Caco-2 (cell line): ENCODE data around the gene PTCH1. TPM values are rescaled to one million over a fixed set of nuclear protein-coding genes. Genes with fewer than 3 reads are reported as not detected.

Experiments
- BruUV-seq: library from RNA; stranded (reverse); fragments of 400-500 nt; replicated peaks from 2 replicates; lab custom pipeline; 2021; lab: Mats Ljungman, UMichigan
- CTCF ChIA-PET: fragments of 300-600 bp; sonication (Branson Sonifier 250); formaldehyde crosslinking; loops from one replicate; lab custom pipeline; 2022; ENCODE audit warnings: antibody characterized with exemption; lab: Charles Lee
- POLR2A ChIA-PET: fragments of 300-600 bp; sonication (Branson Sonifier 250); formaldehyde crosslinking; loops from one replicate; lab custom pipeline; 2022; ENCODE audit warnings: antibody characterized with exemption; lab: Charles Lee
- DNase-seq, 2 experiments: peaks; one replicate each; pipeline versions ENCODE4 v3.0.0 to v3.0.0-alpha.2; 2020 to 2022
- H3K27me3 ChIP-seq: replicated peaks from 2 replicates; pipeline ENCODE4 v1.6.0; 2011; ENCODE audit warnings: low read length; ENCODE audit not compliant: control insufficient read depth, insufficient read depth
- H3K36me3 ChIP-seq: 2 replicates; pipeline ENCODE4 v1.5.1; 2011; ENCODE audit warnings: low read length; ENCODE audit not compliant: control insufficient read depth, insufficient read depth
- H3K4me1 ChIP-seq: fragments of 250-450 bp; sonication (Bioruptor Pico); 2 replicates; pipeline ENCODE4 v1.5.1; 2020; ENCODE audit warnings: mild to moderate bottlenecking
- H3K4me3 ChIP-seq: 2 replicates; pipeline ENCODE4 v1.5.1; 2011; ENCODE audit warnings: low read depth, mild to moderate bottlenecking, control low read depth, low read length
- H3K9me3 ChIP-seq: fragments of 250-450 bp; sonication (Bioruptor Pico); 2 replicates; pipeline ENCODE4 v1.5.1; 2020; ENCODE audit warnings: mild to moderate bottlenecking, moderate library complexity
- H3K27ac Mint-ChIP-seq: one replicate; pipeline ENCODE4 v1.8.0; 2022; ENCODE audit warnings: mixed read lengths; ENCODE audit not compliant: unreplicated experiment
- H3K27me3 Mint-ChIP-seq: one replicate; pipeline ENCODE4 v1.8.0; 2022; ENCODE audit warnings: mixed read lengths; ENCODE audit not compliant: insufficient read depth, unreplicated experiment
- H3K36me3 Mint-ChIP-seq: one replicate; pipeline ENCODE4 v1.8.0; 2022; ENCODE audit warnings: mild to moderate bottlenecking, mixed read lengths; ENCODE audit not compliant: insufficient read depth, unreplicated experiment
- H3K4me1 Mint-ChIP-seq: one replicate; pipeline ENCODE4 v1.8.0; 2022; ENCODE audit warnings: low read depth, mixed read lengths; ENCODE audit not compliant: unreplicated experiment
- H3K4me3 Mint-ChIP-seq: one replicate; pipeline ENCODE4 v1.8.0; 2022; ENCODE audit warnings: mild to moderate bottlenecking, moderate library complexity, mixed read lengths; ENCODE audit not compliant: unreplicated experiment
- H3K9me3 Mint-ChIP-seq: one replicate; pipeline ENCODE4 v1.8.0; 2022; ENCODE audit warnings: mixed read lengths; ENCODE audit not compliant: unreplicated experiment
- CTCF ChIP-seq, 2 experiments: fragments of 200-600 bp in 1 of 2; IDR thresholded peaks; 1 replicate in 1 of 2; 2 replicates in 1 of 2; pipeline versions ENCODE4 v1.5.1 to v1.8.0; 2011 to 2022; ENCODE audit warnings: antibody characterized with exemption in 1 of 2, control low read depth in 1 of 2, inconsistent platforms in 1 of 2, low read depth in 1 of 2, low read length in 1 of 2, mild to moderate bottlenecking in 1 of 2, moderate library complexity in 1 of 2; ENCODE audit not compliant: insufficient read depth in 1 of 2, severe bottlenecking in 1 of 2, unreplicated experiment in 1 of 2
- intact Hi-C: fragments of 100-400 bp; cut with micrococcal nuclease; formaldehyde crosslinking; loops from one replicate; pipeline ENCODE4 v1.10.0; 2022; ENCODE audit not compliant: unreplicated experiment
- total RNA-seq: library from RNA; stranded (reverse); gene quantifications from 2 replicates; pipeline ENCODE4 v1.2.3, GENCODE V29; 2022

PTCH1 gene
- total RNA-seq, 1 experiment from 2014 or later = 25.9 TPM

GRCh38 chr9:95557142-95557541, 40.4 kb upstream of the PTCH1 start:
- DNase-seq = no peak
- CTCF ChIA-PET = no interaction called here
- Histone ChIP-seq H3K4me1 (no peaks in the 10 kb centered on the region), H3K36me3 (no peaks in the 10 kb centered on the region), H3K9me3 (no peaks in the 10 kb centered on the region), H3K4me3 (no peak overlapping the region), H3K27me3 (no peaks in the 10 kb centered on the region)
- POLR2A ChIA-PET = no interaction called here
- Mint-ChIP-seq H3K36me3 (no peaks in the 10 kb centered on the region), H3K4me3 (no peak overlapping the region), H3K9me3 (no peaks in the 10 kb centered on the region), H3K27ac (no peak overlapping the region), H3K4me1 (no peaks in the 10 kb centered on the region), H3K27me3 (peaks cover 8% of the 10 kb centered on the region)
- intact Hi-C loops = no loop called here
- BruUV-seq = no TSS peak
- no peak for TF ChIP-seq CTCF (IDR thresholded peaks at IDR 0.05; ENCODE audit: insufficient read depth in 1 of 2, low read depth in 1 of 2, low read length in 1 of 2, severe bottlenecking in 1 of 2, unreplicated experiment in 1 of 2)

DNA sequence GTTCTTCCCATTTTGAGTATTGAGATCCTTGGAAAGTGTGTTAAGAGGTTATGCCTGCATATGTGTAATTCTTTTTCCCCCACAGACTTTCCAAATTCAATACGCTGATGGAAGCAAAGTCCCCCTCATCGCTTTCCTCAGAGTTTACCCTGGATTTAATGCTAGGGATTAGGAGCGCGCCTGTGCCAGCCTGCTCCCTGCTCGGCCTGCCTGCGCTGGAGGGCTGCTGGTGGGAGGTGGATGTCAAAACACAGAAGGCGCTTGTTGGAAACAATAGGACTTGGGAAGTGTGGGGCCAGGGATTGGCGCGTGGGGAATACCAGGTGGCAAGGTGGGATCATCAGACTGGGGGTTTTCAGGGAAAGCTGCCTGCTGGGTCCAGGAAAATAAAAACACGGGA, 39.8 kb upstream of the PTCH1 start:
- Mint-ChIP-seq H3K4me1 (no peaks in the 10 kb centered on the region), H3K36me3 (no peaks in the 10 kb centered on the region), H3K27ac (no peak overlapping the region), H3K9me3 (no peaks in the 10 kb centered on the region), H3K4me3 (no peak overlapping the region), H3K27me3 (peaks cover 8% of the 10 kb centered on the region)
- CTCF ChIA-PET = no interaction called here
- no peak overlapping the region for H3K4me3 ChIP-seq
- no peaks in the 10 kb centered on the region for H3K9me3 ChIP-seq
- no TSS peak for BruUV-seq
- no peak for TF ChIP-seq CTCF (IDR thresholded peaks at IDR 0.05; ENCODE audit: insufficient read depth in 1 of 2, low read depth in 1 of 2, low read length in 1 of 2, severe bottlenecking in 1 of 2, unreplicated experiment in 1 of 2)
- DNase-seq = no peak
- intact Hi-C loops = no loop called here
- H3K36me3 ChIP-seq = no peaks in the 10 kb centered on the region
- H3K27me3 ChIP-seq = no peaks in the 10 kb centered on the region
- no peaks in the 10 kb centered on the region for H3K4me1 ChIP-seq
- POLR2A ChIA-PET = no interaction called here

DNA sequence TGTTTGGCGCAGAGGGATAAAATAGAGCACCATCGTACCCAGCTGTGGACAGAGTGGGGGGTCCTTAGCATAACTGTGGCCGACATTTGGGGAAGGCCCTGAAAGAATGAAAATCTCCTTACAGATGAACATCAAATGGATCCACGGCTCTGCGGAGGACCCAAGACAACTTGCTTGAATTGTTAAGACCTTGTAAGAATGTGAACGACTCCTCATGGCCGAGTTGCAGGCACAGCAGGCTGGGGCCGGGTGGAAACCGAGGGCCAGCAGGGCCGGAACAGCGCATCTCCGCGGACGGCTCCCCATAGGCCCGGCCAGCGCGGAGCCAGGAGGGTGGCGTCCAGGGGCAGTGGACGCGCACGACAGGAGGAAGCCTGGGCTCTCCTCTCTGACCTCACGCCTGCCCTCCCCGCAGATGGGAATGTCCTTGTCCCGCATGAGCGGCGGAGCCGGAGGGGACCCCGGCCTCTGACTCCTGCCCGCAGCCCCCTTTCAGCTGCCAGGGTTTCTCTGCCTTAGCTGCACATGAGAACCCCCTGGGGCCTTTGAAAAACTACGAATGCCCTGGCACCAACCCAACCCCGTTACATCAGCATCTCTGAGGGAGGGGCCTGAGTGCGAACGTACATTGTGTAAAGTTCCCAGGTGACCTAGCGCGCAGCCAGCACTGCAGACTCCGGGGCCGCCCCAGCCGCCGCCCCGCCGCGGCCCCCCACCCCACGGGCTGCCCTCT, 36.2 kb upstream of the PTCH1 start:
- DNase-seq = no peak
- Histone ChIP-seq H3K4me1 (no peaks in the 10 kb centered on the region), H3K27me3 (no peaks in the 10 kb centered on the region), H3K9me3 (no peaks in the 10 kb centered on the region), H3K4me3 (no peak overlapping the region), H3K36me3 (no peaks in the 10 kb centered on the region)
- Mint-ChIP-seq H3K4me3 (no peak overlapping the region), H3K27me3 (peaks cover 5% of the 10 kb centered on the region), H3K4me1 (no peaks in the 10 kb centered on the region), H3K36me3 (no peaks in the 10 kb centered on the region), H3K9me3 (no peaks in the 10 kb centered on the region), H3K27ac (no peak overlapping the region)
- TF ChIP-seq CTCF (IDR thresholded peaks at IDR 0.05; ENCODE audit: insufficient read depth in 1 of 2, low read depth in 1 of 2, low read length in 1 of 2, severe bottlenecking in 1 of 2, unreplicated experiment in 1 of 2) = no peak
- POLR2A ChIA-PET = no interaction called here
- CTCF ChIA-PET = no interaction called here
- no TSS peak for BruUV-seq
- intact Hi-C loops = no loop called here
